GM10248 (cell line): ENCODE measurements around the gene TOMM5.

Source experiments
- CTCF ChIA-PET: fragments of 300-600 bp; sonication (Branson Sonifier 250); formaldehyde crosslinking; extraction: SDS; loops from one replicate; lab custom pipeline; 2021; ENCODE audit warnings: antibody characterized with exemption; lab: Yijun Ruan, JAX
- POLR2A ChIA-PET: fragments of 350-650 bp; sonication (Branson Sonifier 250); formaldehyde crosslinking; extraction: SDS; loops from one replicate; lab custom pipeline; 2020; ENCODE audit warnings: antibody characterized with exemption; lab: Yijun Ruan, JAX
- DNase-seq: peaks from one replicate; pipeline ENCODE4 v3.0.0; 2012; ENCODE audit errors: extremely low spot score
- TF ChIP-seq, protein P1 (sequence below): IDR thresholded peaks from 2 replicates; pipeline ENCODE4 v1.5.1; 2012; ENCODE audit warnings: mild to moderate bottlenecking, low read depth; ENCODE audit errors: extremely low read depth, missing control alignments, control extremely low read depth

The TOMM5 gene

DNA sequence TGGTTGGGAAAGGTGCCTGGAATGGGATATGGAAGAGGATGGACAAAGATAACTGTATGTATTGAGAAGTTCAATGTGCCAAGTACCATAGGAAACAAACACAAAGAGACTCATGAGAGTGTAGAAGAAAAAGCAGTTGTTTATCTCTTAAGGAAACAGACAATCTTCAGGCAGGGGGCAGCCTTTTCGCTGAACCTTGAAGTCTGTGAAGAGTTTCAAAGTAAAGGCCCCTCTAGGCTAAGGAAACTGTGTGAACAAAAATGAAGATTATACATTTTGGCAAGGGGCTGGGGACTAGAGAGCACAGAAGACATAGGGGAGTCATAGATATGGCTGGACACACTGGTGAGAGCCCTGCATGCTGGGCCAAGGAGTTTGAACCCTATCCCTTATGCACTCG, 30.9 kb upstream of the TOMM5 start:
- ChIA-PET CTCF (no interaction called here), POLR2A (no interaction called here)
- TF ChIP-seq, protein P1, sequence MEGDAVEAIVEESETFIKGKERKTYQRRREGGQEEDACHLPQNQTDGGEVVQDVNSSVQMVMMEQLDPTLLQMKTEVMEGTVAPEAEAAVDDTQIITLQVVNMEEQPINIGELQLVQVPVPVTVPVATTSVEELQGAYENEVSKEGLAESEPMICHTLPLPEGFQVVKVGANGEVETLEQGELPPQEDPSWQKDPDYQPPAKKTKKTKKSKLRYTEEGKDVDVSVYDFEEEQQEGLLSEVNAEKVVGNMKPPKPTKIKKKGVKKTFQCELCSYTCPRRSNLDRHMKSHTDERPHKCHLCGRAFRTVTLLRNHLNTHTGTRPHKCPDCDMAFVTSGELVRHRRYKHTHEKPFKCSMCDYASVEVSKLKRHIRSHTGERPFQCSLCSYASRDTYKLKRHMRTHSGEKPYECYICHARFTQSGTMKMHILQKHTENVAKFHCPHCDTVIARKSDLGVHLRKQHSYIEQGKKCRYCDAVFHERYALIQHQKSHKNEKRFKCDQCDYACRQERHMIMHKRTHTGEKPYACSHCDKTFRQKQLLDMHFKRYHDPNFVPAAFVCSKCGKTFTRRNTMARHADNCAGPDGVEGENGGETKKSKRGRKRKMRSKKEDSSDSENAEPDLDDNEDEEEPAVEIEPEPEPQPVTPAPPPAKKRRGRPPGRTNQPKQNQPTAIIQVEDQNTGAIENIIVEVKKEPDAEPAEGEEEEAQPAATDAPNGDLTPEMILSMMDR: no peak
- no peak for DNase-seq

DNA sequence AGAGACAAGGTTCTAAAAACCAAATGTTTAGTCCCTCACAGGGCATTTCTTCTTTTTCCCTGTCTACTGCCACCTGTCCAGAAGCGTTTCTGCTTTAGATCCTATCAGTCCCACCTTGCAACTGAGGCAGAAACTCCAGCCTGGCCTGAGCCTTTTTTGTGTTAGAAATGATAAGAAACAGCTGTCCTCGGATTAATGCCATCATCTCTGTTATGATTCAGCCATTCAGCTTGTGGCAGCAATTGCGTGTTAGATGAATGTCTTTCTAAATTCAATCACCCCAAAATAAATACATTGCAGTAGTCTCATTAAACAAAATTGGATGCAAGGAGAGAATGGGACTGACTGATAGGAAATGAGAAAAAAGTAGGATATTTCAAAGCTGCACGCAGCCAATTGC, 30.1 kb upstream of the TOMM5 start:
- TF ChIP-seq, protein P1: no peak
- no peak for DNase-seq
- ChIA-PET CTCF (interaction anchor here (1.7 kb wide), 1 partner anchor 19 kb away, joined by 4 read pairs; no protein-coding TSS in a partner anchor), POLR2A (no interaction called here)

DNA sequence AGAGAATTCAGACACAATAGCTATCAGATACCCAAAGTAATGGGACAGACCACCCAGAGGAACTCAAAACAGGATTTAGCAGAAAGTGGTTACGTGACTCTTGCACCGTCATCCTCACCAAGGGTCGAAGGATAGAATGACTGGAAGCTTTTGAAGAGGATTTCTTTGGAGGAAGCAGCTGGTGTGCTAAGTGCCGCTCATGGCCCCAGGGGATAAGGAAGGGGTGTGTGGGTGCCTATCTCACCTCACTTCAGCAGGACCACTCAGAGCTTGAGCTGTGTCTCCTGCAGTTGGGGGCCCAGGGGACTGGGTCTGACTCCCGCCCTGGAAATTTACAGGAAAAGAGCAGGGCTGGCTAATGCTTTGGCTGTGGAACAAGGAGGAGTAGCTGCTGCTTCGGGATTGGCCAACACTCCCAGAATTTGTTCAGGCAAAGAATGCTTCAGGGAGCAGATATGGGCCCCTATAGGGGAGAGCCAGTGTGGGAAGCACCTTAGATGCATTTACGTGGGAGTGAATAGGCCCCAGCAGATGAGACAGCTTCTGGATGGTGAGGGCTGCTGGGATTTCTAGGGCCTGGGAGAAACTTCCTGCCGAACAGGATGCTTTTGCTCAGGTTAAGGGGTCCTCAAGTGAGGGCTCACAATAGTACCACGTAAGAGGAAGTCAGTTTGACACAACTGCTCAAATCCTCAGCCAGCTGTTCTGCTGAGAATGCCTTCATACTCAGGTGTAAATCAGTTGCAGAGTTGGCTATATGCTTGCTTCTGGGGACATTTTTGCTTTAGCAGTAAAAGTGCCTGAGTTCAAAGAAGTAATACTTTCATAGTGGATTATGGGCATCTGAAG, 29.1 kb upstream of the TOMM5 start:
- TF ChIP-seq, protein P1: no peak
- ChIA-PET CTCF (interaction anchor here (1.3 to 1.7 kb wide), 2 partner anchors 12 to 20 kb away, joined by 4 to 7 read pairs; no protein-coding TSS in a partner anchor), POLR2A (no interaction called here)

DNA sequence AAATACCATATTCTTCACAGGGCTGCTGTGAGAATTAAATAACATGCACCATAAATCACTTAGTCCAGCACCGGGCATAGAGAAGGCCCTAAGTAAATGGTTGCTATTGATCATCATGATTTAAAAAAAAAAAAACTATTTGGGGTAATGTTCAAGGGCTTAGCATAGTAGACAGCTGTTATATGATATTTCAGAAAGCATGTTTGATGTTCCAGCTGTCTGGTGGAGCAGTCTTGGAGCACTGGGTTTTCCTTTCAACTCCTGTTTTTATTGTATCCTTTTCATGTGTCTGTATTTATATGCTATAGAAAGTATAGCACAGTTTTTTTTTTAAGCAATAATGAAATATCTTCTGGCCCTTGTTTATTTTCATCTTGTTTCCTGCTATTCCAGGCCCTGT, 28.0 kb upstream of the TOMM5 start:
- TF ChIP-seq, protein P1: no peak
- ChIA-PET POLR2A (interaction anchor here (0.5 kb wide), 1 partner anchor 28 kb away, joined by 3 read pairs; the partner anchor contains the start of gene TOMM5), CTCF (no interaction called here)
- DNase-seq: no peak

More for the DNA sequence above, 29.1 kb upstream of the TOMM5 start:
- no peak for DNase-seq

DNA sequence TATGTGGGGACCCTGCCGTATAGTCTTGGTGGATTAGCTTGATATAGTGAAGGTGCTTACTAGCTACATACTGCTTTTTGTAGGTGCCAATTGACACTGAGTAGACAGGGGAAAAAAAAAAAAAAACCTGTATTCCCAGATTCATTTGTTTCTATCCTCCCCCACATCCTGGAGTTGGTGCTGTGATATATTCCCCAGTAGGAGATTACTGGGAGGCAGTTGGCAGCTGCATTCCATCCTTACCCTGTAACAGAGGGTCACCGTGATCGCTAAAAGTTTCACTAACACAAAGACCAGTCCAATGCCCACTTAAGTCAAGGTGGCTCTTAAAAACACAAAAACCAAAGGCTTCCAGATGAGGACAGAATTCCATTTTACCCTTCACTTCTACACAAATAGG, 27.4 kb upstream of the TOMM5 start:
- POLR2A ChIA-PET: interaction anchor here (0.5 to 0.7 kb wide), 2 partner anchors 10 to 27 kb away, joined by 3 read pairs; partner anchors contain the start of gene TOMM5
- TF ChIP-seq, protein P1: no peak
- CTCF ChIA-PET: interaction anchor here (0.8 kb wide), 1 partner anchor 18 kb away, joined by 3 read pairs; no protein-coding TSS in a partner anchor
- DNase-seq: no peak

DNA sequence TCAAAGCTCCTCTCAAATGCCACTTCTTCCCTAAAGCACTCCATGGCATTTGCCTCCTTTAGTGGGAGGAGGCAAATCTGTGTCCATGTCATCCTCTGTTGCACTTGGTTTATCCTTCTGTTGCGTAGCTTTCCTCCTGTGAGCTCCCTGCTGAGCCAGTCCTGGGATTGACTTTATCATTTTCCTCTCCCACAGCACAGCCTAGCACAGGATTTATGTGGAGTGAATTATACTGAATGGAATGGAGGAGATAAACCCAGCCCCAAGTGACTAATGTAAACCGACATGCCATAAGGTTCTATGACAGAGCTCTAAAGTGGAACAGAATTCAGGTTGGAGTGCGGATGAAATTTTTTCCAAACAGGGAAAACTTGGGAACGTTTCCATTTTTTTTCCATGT, 26.4 kb upstream of the TOMM5 start:
- TF ChIP-seq, protein P1: no peak
- ChIA-PET POLR2A (interaction anchor here (0.7 kb wide), 1 partner anchor 11 kb away, joined by 3 read pairs; no protein-coding TSS in a partner anchor), CTCF (interaction anchor here (0.7 to 1.5 kb wide), 2 partner anchors 21 to 28 kb away, joined by 3 read pairs; no protein-coding TSS in a partner anchor)
- DNase-seq: no peak
